IgD-negative memory B cell (primary cell): Measurements from ENCODE around the gene SYNRG. TPM values are rescaled to one million over a fixed set of nuclear protein-coding genes. Genes with fewer than 3 reads are reported as not detected.

Source experiments
- H3K27ac Mint-ChIP-seq, 3 donors: one replicate each; pipeline ENCODE4 v1.8.0; 2020 to 2022; ENCODE audit warnings: mild to moderate bottlenecking in 3 of 3, mixed read lengths in 3 of 3, moderate library complexity in 1 of 3
- H3K27me3 Mint-ChIP-seq: one replicate; pipeline ENCODE4 v1.8.0; 2021; ENCODE audit warnings: mixed read lengths
- H3K36me3 Mint-ChIP-seq: one replicate; pipeline ENCODE4 v1.8.0; 2020; ENCODE audit warnings: mild to moderate bottlenecking, mixed read lengths
- H3K4me1 Mint-ChIP-seq, 3 donors: one replicate each; pipeline ENCODE4 v1.8.0; 2020 to 2022; ENCODE audit warnings: mixed read lengths in 3 of 3, mild to moderate bottlenecking in 1 of 3
- H3K4me3 Mint-ChIP-seq, 4 donors: one replicate each; pipeline ENCODE4 v1.8.0; 2020 to 2022; ENCODE audit warnings: mild to moderate bottlenecking in 4 of 4, mixed read lengths in 4 of 4, moderate library complexity in 3 of 4
- H3K9me3 Mint-ChIP-seq, 3 donors: one replicate each; pipeline ENCODE4 v1.8.0; 2020 to 2021; ENCODE audit warnings: mixed read lengths in 3 of 3, mild to moderate bottlenecking in 1 of 3
- polyA plus RNA-seq: library from polyadenylated mRNA; unstranded; fragments of 300-500 nt; fragmentation: Illumina TruSeq; gene quantifications from one replicate; pipeline ENCODE4 v1.2.3, GENCODE V29; 2021

SYNRG gene
- polyA plus RNA-seq, 1 donor from 2014 or later = 70.9 TPM

DNA sequence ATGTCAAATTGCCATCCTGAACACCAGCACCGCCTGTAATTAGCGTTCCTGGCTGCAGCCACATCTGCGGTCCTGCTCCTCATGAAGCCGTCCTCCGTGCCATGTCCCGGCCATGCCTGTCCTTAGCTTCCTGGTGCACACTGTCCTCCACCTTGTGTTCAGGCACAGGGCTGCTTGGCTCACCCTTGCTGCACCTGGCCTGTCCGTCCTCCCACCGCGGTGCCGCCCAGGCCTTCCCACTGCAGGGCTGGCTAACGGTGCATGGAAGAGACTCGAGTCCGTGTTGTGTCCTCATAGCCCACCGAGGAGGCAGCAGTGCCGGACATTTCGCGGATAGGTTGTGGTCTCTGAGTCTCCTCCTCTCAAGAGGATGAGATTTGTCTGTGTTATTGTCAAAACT is 99.2 kb downstream of the SYNRG start:
- Mint-ChIP-seq H3K27me3 (no peaks in the 10 kb centered on the region), H3K9me3 (no peaks in the 10 kb centered on the region), H3K4me1 (peaks cover 0 to 3% (median 0%) of the 10 kb centered on the region in 3 donors), H3K4me3 (no peak overlapping the region), H3K27ac (peak overlapping the region in 1 of 3 donors; percentile 27), H3K36me3 (peaks cover 4% of the 10 kb centered on the region)

DNA sequence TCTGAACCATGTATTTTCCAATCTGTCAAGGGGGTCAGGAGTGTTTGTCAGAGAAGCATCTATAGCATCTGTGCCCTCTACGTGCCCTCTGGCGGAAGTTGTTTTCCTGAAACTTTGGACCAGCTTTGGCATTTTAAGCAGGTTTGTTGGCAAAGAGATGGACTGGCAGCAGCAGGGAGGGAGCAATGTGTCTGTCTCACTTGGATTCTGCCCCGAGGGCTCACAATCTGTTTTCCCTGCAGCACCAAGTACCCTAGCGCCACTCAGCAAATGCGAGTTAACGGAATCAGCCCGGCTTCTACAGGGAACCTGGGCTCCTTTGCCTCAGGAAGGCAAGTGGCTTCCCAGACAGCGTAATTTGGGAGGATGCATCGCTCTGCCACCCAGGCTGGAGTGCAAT is 102.1 kb downstream of the SYNRG start:
- H3K4me1 Mint-ChIP-seq = peaks cover 0 to 3% (median 0%) of the 10 kb centered on the region in 3 donors
- H3K4me3 Mint-ChIP-seq = no peak overlapping the region
- no peaks in the 10 kb centered on the region for H3K27me3 Mint-ChIP-seq
- no peaks in the 10 kb centered on the region for H3K9me3 Mint-ChIP-seq
- H3K27ac Mint-ChIP-seq = no peak overlapping the region
- peaks cover 4% of the 10 kb centered on the region for H3K36me3 Mint-ChIP-seq

DNA sequence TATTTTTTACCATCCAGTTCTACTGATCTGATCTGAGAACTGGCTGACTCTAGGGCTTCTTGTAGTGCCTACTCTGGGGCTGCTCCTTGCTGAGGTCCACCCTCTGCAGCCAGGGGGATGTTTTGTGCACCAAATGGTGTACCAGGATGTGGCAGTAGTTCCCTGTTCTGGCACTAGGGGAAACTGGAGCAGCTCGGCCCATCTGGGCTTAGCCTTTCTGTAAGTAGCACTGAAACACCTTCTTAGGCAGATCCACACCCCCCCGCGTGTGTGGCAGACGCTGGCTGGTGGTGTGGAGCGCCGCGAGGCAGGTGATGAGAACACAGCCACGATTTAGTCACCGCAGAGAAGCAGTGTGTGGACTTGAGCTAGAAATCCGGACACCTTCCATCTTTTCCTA is 102.5 kb downstream of the SYNRG start:
- Mint-ChIP-seq H3K27me3 (no peaks in the 10 kb centered on the region), H3K36me3 (peaks cover 4% of the 10 kb centered on the region), H3K9me3 (no peaks in the 10 kb centered on the region), H3K4me1 (peaks cover 0 to 3% (median 0%) of the 10 kb centered on the region in 3 donors), H3K4me3 (no peak overlapping the region), H3K27ac (no peak overlapping the region)

DNA sequence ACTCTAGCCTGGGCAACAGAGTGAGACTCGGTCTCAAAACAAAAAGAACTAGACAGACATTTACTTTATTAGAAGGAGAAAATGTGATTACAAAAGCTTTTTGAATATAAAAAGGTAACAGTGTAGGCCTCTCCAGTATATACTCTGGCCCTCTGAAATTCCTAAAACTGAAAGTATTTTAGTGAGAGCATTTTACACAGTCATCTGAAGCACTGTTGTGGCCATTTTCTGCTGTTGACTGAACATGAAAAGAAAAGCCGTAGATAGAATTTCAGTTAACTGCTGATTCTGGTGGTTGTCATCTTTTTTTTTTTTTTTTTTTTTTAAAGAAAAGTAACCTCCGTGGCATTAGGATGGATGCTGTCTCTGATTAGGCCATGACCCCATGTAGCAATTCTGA is 103.9 kb downstream of the SYNRG start:
- no peak overlapping the region for H3K27ac Mint-ChIP-seq
- H3K36me3 Mint-ChIP-seq = peaks cover 4% of the 10 kb centered on the region
- H3K9me3 Mint-ChIP-seq = no peaks in the 10 kb centered on the region
- H3K27me3 Mint-ChIP-seq = no peaks in the 10 kb centered on the region
- H3K4me3 Mint-ChIP-seq = no peak overlapping the region
- H3K4me1 Mint-ChIP-seq = peaks cover 0 to 2% (median 0%) of the 10 kb centered on the region in 3 donors

GRCh38 chr17:37503148-37503547 is 106.1 kb downstream of the SYNRG start:
- Mint-ChIP-seq H3K27me3 (no peaks in the 10 kb centered on the region), H3K4me1 (peaks cover 0 to 2% (median 0%) of the 10 kb centered on the region in 3 donors), H3K4me3 (no peak overlapping the region), H3K9me3 (no peaks in the 10 kb centered on the region), H3K27ac (no peak overlapping the region), H3K36me3 (peaks cover 4% of the 10 kb centered on the region)

GRCh38 chr17:37502009-37502936 is 106.9 kb downstream of the SYNRG start:
- Mint-ChIP-seq H3K27ac (no peak overlapping the region), H3K4me1 (peaks cover 0 to 2% (median 0%) of the 10 kb centered on the region in 3 donors), H3K9me3 (no peaks in the 10 kb centered on the region), H3K4me3 (no peak overlapping the region), H3K27me3 (no peaks in the 10 kb centered on the region), H3K36me3 (peaks cover 5% of the 10 kb centered on the region)

DNA sequence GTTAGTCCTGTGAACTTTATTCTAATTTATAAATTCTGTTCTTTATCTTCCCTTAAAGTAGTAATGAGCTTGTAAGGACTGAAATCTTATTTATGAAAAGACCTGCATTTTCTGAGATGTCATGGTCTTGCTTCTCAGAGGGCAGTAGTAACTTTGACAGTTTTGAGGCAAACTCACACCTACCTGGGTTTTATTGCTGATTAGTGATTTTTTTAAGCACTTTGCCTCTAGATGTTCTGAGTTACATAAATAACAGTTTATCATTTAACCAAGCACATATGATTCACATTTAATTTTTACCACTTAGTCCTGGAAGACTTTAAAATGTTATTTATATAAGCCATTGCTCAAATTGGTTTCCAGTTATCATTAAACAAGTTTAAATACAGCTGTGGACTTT is 108.8 kb downstream of the SYNRG start:
- no peak overlapping the region for H3K27ac Mint-ChIP-seq
- H3K27me3 Mint-ChIP-seq = no peaks in the 10 kb centered on the region
- no peaks in the 10 kb centered on the region for H3K4me1 Mint-ChIP-seq
- no peak overlapping the region for H3K4me3 Mint-ChIP-seq
- peaks cover 2% of the 10 kb centered on the region for H3K36me3 Mint-ChIP-seq
- no peaks in the 10 kb centered on the region for H3K9me3 Mint-ChIP-seq

DNA sequence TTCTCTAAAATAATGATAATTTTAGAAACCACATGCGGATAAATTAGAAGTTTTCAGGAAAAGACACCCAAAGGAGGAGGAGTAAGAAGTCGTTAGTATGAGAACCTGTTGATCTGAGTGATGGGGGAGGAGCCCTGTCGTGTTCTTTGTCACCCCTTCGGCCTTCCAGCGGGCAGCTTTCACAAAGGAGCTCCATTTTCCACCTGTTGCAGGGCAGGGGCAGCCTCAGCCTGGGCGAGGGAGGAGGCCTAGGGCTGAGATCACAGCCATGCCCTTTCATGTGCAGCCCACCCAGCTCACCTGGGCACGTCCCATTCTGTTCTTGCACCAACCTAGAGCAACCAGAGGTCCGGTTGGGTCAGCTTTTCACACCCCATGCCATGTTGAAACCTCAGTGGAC is 114.2 kb downstream of the SYNRG start:
- Mint-ChIP-seq H3K4me3 (no peak overlapping the region), H3K27me3 (no peaks in the 10 kb centered on the region), H3K27ac (no peak overlapping the region), H3K36me3 (peaks cover 4% of the 10 kb centered on the region), H3K9me3 (no peaks in the 10 kb centered on the region), H3K4me1 (peaks cover 8 to 9% (median 8%) of the 10 kb centered on the region in 3 donors)

DNA sequence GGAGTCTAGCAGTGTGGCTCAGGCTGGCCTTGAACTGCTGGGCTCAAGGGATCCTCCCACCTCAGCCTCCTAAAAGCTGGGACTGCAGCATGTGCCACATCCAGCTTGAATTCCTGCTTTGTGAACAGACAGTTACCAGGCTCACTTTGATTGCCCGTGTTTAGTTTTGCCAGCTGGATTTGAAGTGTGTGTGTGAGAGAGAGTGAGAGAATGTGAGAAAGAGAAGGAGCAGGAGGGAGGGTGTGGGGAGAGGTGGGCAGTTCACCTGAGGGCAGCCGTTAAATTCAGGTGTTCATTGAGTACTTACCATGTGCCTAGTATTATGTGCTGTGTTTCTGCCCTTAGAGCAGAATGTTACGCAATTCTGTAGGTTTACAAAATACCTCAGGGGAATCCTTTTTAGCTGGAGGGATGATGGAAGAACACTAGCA is 114.8 kb downstream of the SYNRG start:
- Mint-ChIP-seq H3K9me3 (no peaks in the 10 kb centered on the region), H3K36me3 (peaks cover 4% of the 10 kb centered on the region), H3K27ac (no peak overlapping the region), H3K4me3 (no peak overlapping the region), H3K27me3 (no peaks in the 10 kb centered on the region), H3K4me1 (peaks cover 8 to 9% (median 8%) of the 10 kb centered on the region in 3 donors)

GRCh38 chr17:37493249-37494027 is 115.8 kb downstream of the SYNRG start:
- no peaks in the 10 kb centered on the region for H3K9me3 Mint-ChIP-seq
- peak overlapping the region in 1 of 4 donors; percentile 46 for H3K4me3 Mint-ChIP-seq
- no peaks in the 10 kb centered on the region for H3K27me3 Mint-ChIP-seq
- H3K27ac Mint-ChIP-seq = peak overlapping the region in 1 of 3 donors; percentile 63
- peaks cover 8 to 12% (median 11%) of the 10 kb centered on the region in 3 donors for H3K4me1 Mint-ChIP-seq
- peaks cover 4% of the 10 kb centered on the region for H3K36me3 Mint-ChIP-seq

GRCh38 chr17:37492167-37492566 is 117.1 kb downstream of the SYNRG start:
- no peaks in the 10 kb centered on the region for H3K9me3 Mint-ChIP-seq
- peak overlapping the region in 1 of 4 donors; percentile 81 for H3K4me3 Mint-ChIP-seq
- H3K36me3 Mint-ChIP-seq = peaks cover 2% of the 10 kb centered on the region
- H3K4me1 Mint-ChIP-seq = peaks cover 10 to 17% (median 15%) of the 10 kb centered on the region in 3 donors
- H3K27me3 Mint-ChIP-seq = no peaks in the 10 kb centered on the region
- no peak overlapping the region for H3K27ac Mint-ChIP-seq

GRCh38 chr17:37490638-37491614 is 118.3 kb downstream of the SYNRG start:
- peak overlapping the region; percentile 81 to 98 (median 92) for H3K4me3 Mint-ChIP-seq
- no peaks in the 10 kb centered on the region for H3K9me3 Mint-ChIP-seq
- H3K27ac Mint-ChIP-seq = peak overlapping the region; percentile 49 to 88 (median 76)
- peaks cover 2% of the 10 kb centered on the region for H3K36me3 Mint-ChIP-seq
- H3K27me3 Mint-ChIP-seq = no peaks in the 10 kb centered on the region
- H3K4me1 Mint-ChIP-seq = peaks cover 10 to 17% (median 15%) of the 10 kb centered on the region in 3 donors

DNA sequence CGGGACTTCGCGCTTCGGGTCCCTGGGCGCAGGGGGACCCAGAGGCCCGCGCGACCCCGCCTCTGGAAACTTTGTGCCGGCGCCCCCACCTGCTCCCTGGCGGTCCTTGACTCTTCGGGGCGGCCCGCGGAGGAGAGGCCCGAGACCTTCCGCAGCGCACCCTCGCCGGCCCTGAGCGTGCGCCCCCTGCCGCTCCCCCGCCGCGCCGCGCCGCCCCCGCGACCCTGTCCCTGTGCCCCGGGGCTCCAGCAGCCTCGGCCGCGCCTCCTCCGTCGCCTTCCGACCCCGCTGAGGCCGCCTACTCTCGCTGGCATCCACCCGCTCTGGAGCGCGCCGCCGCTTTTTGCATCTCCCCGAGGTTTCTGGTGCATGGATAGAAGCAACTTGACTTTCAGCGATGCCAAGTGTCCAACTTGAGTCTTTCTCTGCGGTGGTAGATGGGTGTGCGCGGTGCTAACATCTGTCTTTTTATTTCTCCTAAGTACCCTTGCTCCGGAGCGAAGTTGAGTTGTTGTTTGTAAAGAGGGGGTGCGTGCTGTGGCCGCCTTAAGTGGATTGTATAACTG is 119.1 kb downstream of the SYNRG start:
- H3K9me3 Mint-ChIP-seq = no peaks in the 10 kb centered on the region
- H3K4me3 Mint-ChIP-seq = peak overlapping the region; percentile 81 to 98 (median 92)
- H3K27me3 Mint-ChIP-seq = no peaks in the 10 kb centered on the region
- peak overlapping the region; percentile 25 to 88 (median 49) for H3K27ac Mint-ChIP-seq
- peaks cover under 1% of the 10 kb centered on the region for H3K36me3 Mint-ChIP-seq
- H3K4me1 Mint-ChIP-seq = peaks cover 10 to 17% (median 15%) of the 10 kb centered on the region in 3 donors
